CD4-positive, CD25-positive, alpha-beta regulatory T cell (primary cell): ENCODE measurements around the gene GALNT10. TPM values are rescaled to one million over a fixed set of nuclear protein-coding genes. Genes with fewer than 3 reads are reported as not detected.
A peak's percentile ranks its signal among the peaks of the same experiment; 100 is the strongest.

Experiments used
- ATAC-seq, 2 donors: fragments of 150-1000 bp; cut with Tn5 transposase; one replicate each; pipeline ENCODE4 v1.10.0; 2021; ENCODE audit warnings: low read depth in 2 of 2, moderate number of reproducible peaks in 2 of 2, moderate library complexity in 1 of 2
- DNase-seq, 3 donors: peaks; one replicate each; pipeline versions ENCODE4 v3.0.0 to v3.0.0-alpha.2; 2012 to 2022; ENCODE audit warnings: mixed read lengths in 1 of 3
- H3K27ac ChIP-seq: one replicate; pipeline ENCODE4 v1.7.0; 2013; ENCODE audit warnings: mild to moderate bottlenecking, low read length; ENCODE audit not compliant: insufficient read depth, poor library complexity, severe bottlenecking
- H3K27me3 ChIP-seq: one replicate; pipeline ENCODE4 v1.7.0; 2013; ENCODE audit warnings: low read length; ENCODE audit not compliant: control insufficient read depth, insufficient read depth
- H3K36me3 ChIP-seq: one replicate; pipeline ENCODE4 v1.7.0; 2013; ENCODE audit warnings: mild to moderate bottlenecking, low read length, moderate library complexity; ENCODE audit not compliant: control insufficient read depth, insufficient read depth
- H3K4me1 ChIP-seq: 2 replicates; pipeline ENCODE4 v1.7.0; 2013; ENCODE audit warnings: mild to moderate bottlenecking, low read length; ENCODE audit not compliant: insufficient read depth, control insufficient read depth, poor library complexity, severe bottlenecking
- H3K4me3 ChIP-seq: one replicate; pipeline ENCODE4 v1.7.0; 2013; ENCODE audit warnings: low read depth, mild to moderate bottlenecking, low read length, moderate library complexity
- H3K9me3 ChIP-seq, 2 experiments: 1 replicate in 1 of 2; 2 replicates in 1 of 2; pipeline ENCODE4 v1.7.0; 2013; ENCODE audit warnings: low read length in 2 of 2, mild to moderate bottlenecking in 1 of 2, moderate library complexity in 1 of 2; ENCODE audit not compliant: control insufficient read depth in 2 of 2
- H3K27ac Mint-ChIP-seq, 3 donors: one replicate each; pipeline ENCODE4 v1.8.0; 2020 to 2022; ENCODE audit warnings: mild to moderate bottlenecking in 3 of 3, mixed read lengths in 3 of 3, moderate library complexity in 2 of 3
- H3K27me3 Mint-ChIP-seq: one replicate; pipeline ENCODE4 v1.8.0; 2022; ENCODE audit warnings: mild to moderate bottlenecking, mixed read lengths
- H3K36me3 Mint-ChIP-seq: one replicate; pipeline ENCODE4 v1.8.0; 2020; ENCODE audit warnings: mixed read lengths
- H3K4me1 Mint-ChIP-seq, 4 donors: one replicate each; pipeline ENCODE4 v1.8.0; 2020 to 2022; ENCODE audit warnings: mixed read lengths in 4 of 4, mild to moderate bottlenecking in 1 of 4
- H3K4me3 Mint-ChIP-seq, 4 donors: one replicate each; pipeline ENCODE4 v1.8.0; 2020 to 2022; ENCODE audit warnings: mild to moderate bottlenecking in 4 of 4, mixed read lengths in 4 of 4, moderate library complexity in 3 of 4
- H3K9me3 Mint-ChIP-seq, 7 donors: one replicate each; pipeline ENCODE4 v1.8.0; 2020 to 2022; ENCODE audit warnings: mixed read lengths in 7 of 7, mild to moderate bottlenecking in 3 of 7, moderate library complexity in 2 of 7
- polyA plus RNA-seq, 4 donors: library from polyadenylated mRNA; unstranded; fragments of 300-500 nt; fragmentation: Illumina TruSeq; gene quantifications; one replicate each; pipeline ENCODE4 v1.2.3, GENCODE V29; 2021
- total RNA-seq: library from RNA; stranded (reverse); gene quantifications from one replicate; pipeline ENCODE4 v1.2.3, GENCODE V29; 2022

The GALNT10 gene
- total and polyA plus RNA-seq, 5 donors from 2014 or later = 8.4 to 43.4 (median 15.9) TPM

DNA sequence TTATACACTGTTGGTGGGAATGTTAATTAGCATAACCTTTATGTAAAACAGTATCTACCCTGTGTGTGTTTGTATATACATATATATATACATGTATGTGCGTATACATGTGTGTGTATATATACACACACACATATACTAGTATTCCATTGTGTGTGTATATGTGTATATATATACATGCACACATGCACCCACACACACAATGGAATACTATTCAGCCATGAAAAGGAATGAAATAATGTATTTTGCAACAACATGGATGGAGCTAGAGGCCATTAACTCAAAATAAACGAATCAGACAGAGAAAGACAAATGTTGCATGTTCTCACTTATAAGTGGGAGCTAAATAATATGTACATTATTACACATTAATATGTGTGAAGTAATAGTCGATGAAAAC is 237.7 kb downstream of the GALNT10 start:
- peaks cover 0 to 6% (median 0%) of the 10 kb centered on the region in 7 donors for H3K9me3 Mint-ChIP-seq
- peaks cover 32% of the 10 kb centered on the region for H3K36me3 Mint-ChIP-seq
- DNase-seq (no peak), ATAC-seq (no peak)
- no peak overlapping the region for H3K4me3 Mint-ChIP-seq
- peaks cover 3% of the 10 kb centered on the region for H3K36me3 ChIP-seq
- H3K4me3 ChIP-seq = no peak overlapping the region
- no peaks in the 10 kb centered on the region for H3K27me3 ChIP-seq
- no peaks in the 10 kb centered on the region for H3K9me3 ChIP-seq
- no peak overlapping the region for H3K27ac Mint-ChIP-seq
- no peaks in the 10 kb centered on the region for H3K27me3 Mint-ChIP-seq
- H3K4me1 Mint-ChIP-seq = peaks cover 5 to 17% (median 10%) of the 10 kb centered on the region in 4 donors
- no peak overlapping the region for H3K27ac ChIP-seq
- no peaks in the 10 kb centered on the region for H3K4me1 ChIP-seq

DNA sequence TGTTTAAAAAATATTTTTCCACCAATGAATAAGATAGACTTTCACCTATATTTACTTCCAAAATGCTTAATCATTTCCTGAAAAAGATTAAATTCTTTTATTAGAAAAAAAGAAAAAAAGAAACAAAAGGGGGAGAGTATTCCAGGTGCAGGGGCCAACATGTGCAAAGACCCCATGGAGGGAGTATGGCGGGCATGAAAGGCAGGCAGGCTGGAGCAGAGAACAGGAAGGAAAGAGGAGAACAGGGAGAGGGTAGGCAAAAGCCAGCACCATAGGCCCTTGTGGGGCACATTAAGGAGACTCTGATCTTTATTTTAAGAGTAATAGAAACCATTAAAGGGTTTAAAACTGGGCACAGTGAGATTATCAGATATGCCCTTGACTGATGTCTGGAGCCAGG is 238.8 kb downstream of the GALNT10 start:
- Mint-ChIP-seq H3K36me3 (peaks cover 29% of the 10 kb centered on the region), H3K4me1 (peaks cover 5 to 10% (median 8%) of the 10 kb centered on the region in 4 donors), H3K27ac (peak overlapping the region in 1 of 3 donors; percentile 81), H3K9me3 (peaks cover 0 to 1% (median 0%) of the 10 kb centered on the region in 7 donors), H3K4me3 (no peak overlapping the region), H3K27me3 (no peaks in the 10 kb centered on the region)
- H3K27me3 ChIP-seq = no peaks in the 10 kb centered on the region
- H3K27ac ChIP-seq = no peak overlapping the region
- no peaks in the 10 kb centered on the region for H3K9me3 ChIP-seq
- peaks cover 5% of the 10 kb centered on the region for H3K36me3 ChIP-seq
- H3K4me3 ChIP-seq = no peak overlapping the region
- ATAC-seq (no peak), DNase-seq (no peak)
- H3K4me1 ChIP-seq = no peaks in the 10 kb centered on the region

DNA sequence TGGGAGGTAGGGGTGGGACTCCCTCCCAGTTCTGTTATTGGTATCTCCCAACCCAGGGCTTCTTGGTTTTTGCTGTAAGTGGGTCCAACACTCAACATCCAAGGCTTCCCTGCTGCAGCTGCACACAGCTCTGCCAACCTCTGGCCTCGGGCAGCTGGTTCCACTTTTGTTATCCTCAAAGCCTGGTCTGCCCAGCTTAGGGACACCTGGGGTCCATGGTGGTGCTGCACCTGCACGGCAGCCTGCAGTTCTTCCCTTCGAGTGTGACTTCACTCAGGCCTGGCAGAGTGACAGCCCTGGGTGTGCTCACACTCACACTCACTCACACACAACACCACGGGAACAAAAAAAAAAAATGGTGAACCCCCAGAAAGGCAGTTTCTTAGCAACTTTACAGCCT is 239.9 kb downstream of the GALNT10 start:
- Histone ChIP-seq H3K36me3 (peaks cover 8% of the 10 kb centered on the region), H3K27ac (no peak overlapping the region), H3K9me3 (no peaks in the 10 kb centered on the region), H3K4me3 (no peak overlapping the region), H3K27me3 (no peaks in the 10 kb centered on the region), H3K4me1 (no peaks in the 10 kb centered on the region)
- Mint-ChIP-seq H3K27me3 (no peaks in the 10 kb centered on the region), H3K4me3 (no peak overlapping the region), H3K4me1 (peaks cover 3 to 8% (median 6%) of the 10 kb centered on the region in 4 donors), H3K36me3 (peaks cover 27% of the 10 kb centered on the region), H3K27ac (no peak overlapping the region), H3K9me3 (peaks cover 0 to 1% (median 0%) of the 10 kb centered on the region in 7 donors)
- no peak for DNase-seq
- no peak for ATAC-seq

DNA sequence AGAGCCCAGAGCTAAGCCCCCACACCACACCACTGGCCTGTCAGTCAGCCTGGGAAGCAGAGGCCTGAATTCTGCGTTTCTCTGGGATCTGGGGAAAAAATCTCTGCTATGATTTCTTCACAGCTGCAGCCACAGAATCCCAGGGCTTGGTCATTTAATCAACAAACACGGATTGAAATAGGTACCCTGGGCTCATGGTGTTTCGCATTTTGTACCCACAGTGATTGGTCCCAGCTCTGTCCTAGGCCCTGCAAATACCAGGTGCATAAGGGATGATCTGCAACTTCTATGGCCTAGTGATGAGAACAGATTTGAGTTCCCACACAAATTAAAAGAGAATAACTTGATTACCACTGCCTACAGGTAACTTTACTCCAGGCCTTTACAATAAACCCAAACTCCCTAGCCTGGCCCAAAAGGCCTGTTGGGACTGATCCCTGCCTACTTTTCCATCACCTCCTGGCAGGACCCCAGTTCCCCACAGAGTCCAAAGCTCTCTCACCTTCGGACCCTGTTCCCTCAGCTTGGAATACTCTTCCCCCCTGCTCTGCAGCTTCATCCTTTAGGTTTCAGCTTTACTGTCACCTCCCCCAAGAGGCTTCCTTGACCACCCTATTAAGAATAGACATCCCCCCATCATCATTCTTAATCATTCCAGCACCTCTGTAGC is 240.6 kb downstream of the GALNT10 start:
- no peaks in the 10 kb centered on the region for H3K27me3 Mint-ChIP-seq
- H3K27ac Mint-ChIP-seq = peak overlapping the region in 1 of 3 donors; percentile 1
- no peak for DNase-seq
- H3K9me3 Mint-ChIP-seq = peaks cover 0 to 1% (median 0%) of the 10 kb centered on the region in 7 donors
- Histone ChIP-seq H3K27ac (no peak overlapping the region), H3K4me3 (no peak overlapping the region), H3K27me3 (no peaks in the 10 kb centered on the region), H3K36me3 (peaks cover 15% of the 10 kb centered on the region), H3K4me1 (no peaks in the 10 kb centered on the region), H3K9me3 (no peaks in the 10 kb centered on the region)
- H3K36me3 Mint-ChIP-seq = peaks cover 31% of the 10 kb centered on the region
- ATAC-seq = no peak
- no peak overlapping the region for H3K4me3 Mint-ChIP-seq
- H3K4me1 Mint-ChIP-seq = peaks cover 3 to 8% (median 6%) of the 10 kb centered on the region in 4 donors

DNA sequence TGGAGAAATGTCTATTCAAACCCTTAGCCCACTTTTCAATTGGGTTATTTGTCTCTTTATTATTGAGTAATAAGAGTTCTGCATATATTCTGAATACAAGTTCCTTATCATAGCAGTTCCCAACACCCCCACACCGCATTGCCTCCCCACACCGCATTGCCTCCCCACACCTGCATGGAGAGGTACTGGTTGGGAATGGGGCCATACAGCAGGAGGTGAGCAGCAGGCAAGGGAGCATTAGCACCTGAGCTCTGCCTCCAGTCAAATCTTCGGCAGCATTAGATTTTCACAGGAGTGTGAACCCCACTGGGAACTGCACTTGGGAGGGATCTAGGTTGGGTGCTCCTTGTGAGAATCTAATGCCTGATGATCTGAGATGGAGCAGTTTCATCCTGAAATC is 244.7 kb downstream of the GALNT10 start:
- Histone ChIP-seq H3K4me3 (no peak overlapping the region), H3K27ac (no peak overlapping the region), H3K4me1 (no peaks in the 10 kb centered on the region), H3K27me3 (no peaks in the 10 kb centered on the region), H3K36me3 (peaks cover 46% of the 10 kb centered on the region), H3K9me3 (no peaks in the 10 kb centered on the region)
- Mint-ChIP-seq H3K4me1 (peaks cover 4 to 13% (median 7%) of the 10 kb centered on the region in 4 donors), H3K27ac (no peak overlapping the region), H3K9me3 (peaks cover 0 to 1% (median 0%) of the 10 kb centered on the region in 7 donors), H3K27me3 (no peaks in the 10 kb centered on the region), H3K4me3 (no peak overlapping the region), H3K36me3 (peaks cover 47% of the 10 kb centered on the region)
- no peak for ATAC-seq
- DNase-seq = no peak

DNA sequence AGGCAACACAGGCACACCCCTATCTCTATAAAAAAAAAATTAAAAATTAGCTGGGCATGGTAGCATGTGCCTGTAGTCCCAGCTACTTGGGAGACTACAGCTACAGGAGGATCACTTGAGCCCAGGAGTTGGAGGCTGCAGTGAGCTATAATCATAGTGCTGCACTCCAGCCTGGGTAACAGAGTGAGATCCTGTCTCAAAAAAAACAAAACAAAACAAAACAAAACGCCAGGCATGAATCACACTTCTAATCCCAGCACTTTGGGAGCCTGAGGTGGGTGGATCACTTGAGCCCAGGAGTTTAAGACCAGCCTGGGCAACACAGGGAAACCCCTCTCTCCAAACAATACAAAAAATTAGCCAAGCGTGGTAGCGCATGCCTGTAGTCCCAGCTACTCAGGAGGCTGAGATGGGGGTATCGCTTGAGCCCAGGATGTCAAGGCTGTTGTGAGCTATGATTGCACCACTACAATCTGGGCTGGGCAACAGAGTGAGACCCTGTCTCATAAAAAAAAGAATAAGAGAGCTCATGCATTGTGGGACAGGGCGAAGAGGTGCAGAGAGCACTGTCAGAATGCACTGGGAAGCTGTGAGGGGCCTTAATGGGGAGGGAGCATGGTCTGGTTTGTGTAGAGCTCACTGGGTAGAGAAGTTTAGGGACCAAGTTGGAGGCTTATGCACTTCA is 246.9 kb downstream of the GALNT10 start:
- Mint-ChIP-seq H3K27me3 (no peaks in the 10 kb centered on the region), H3K27ac (no peak overlapping the region), H3K4me3 (no peak overlapping the region), H3K9me3 (peaks cover 0 to 1% (median 0%) of the 10 kb centered on the region in 7 donors), H3K36me3 (peaks cover 67% of the 10 kb centered on the region), H3K4me1 (peaks cover 9 to 18% (median 16%) of the 10 kb centered on the region in 4 donors)
- no peaks in the 10 kb centered on the region for H3K4me1 ChIP-seq
- H3K27ac ChIP-seq = no peak overlapping the region
- DNase-seq (no peak), ATAC-seq (no peak)
- no peaks in the 10 kb centered on the region for H3K9me3 ChIP-seq
- peaks cover 62% of the 10 kb centered on the region for H3K36me3 ChIP-seq
- H3K4me3 ChIP-seq = no peak overlapping the region
- no peaks in the 10 kb centered on the region for H3K27me3 ChIP-seq

DNA sequence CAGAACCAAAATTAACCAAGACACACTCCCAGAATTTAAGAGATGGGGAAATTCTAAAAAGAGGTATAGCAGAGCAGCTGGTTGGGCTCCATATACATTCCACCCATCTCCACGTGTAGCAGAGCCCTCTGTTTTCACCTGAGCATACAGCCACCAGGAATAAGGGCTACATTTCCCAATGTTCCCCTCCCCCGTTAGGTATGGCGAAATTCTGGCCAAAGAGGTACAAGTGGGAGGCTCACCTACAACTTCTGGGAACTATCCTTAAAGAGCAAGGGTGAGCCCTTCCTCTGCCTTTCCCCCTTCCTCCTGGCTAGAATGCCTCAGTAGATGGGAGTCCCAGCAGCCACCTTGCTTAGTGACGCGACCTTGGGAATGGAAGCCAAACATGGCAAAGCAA is 250.0 kb downstream of the GALNT10 start:
- H3K4me3 Mint-ChIP-seq = no peak overlapping the region
- ATAC-seq = no peak

More for the DNA sequence above, 250.0 kb downstream of the GALNT10 start:
- Mint-ChIP-seq H3K4me1 (peaks cover 9 to 43% (median 27%) of the 10 kb centered on the region in 4 donors), H3K36me3 (peaks cover 59% of the 10 kb centered on the region), H3K9me3 (peaks cover 0 to 1% (median 0%) of the 10 kb centered on the region in 7 donors), H3K27ac (peak overlapping the region in 1 of 3 donors; percentile 25), H3K27me3 (peaks cover 4% of the 10 kb centered on the region)
- H3K27me3 ChIP-seq = no peaks in the 10 kb centered on the region
- no peak overlapping the region for H3K4me3 ChIP-seq
- DNase-seq = no peak
- no peak overlapping the region for H3K27ac ChIP-seq
- peaks cover 12% of the 10 kb centered on the region for H3K4me1 ChIP-seq
- H3K9me3 ChIP-seq = no peaks in the 10 kb centered on the region
- H3K36me3 ChIP-seq = peaks cover 58% of the 10 kb centered on the region
